HAP-1 (cell line): ENCODE measurements around the gene TSPAN4.

ENCODE experiments used
- DNase-seq, 2 experiments: peaks; one replicate each; pipeline ENCODE4 v3.0.0-alpha.2; 2016 to 2020; ENCODE audit warnings: low spot score in 2 of 2
- H3K27me3 ChIP-seq: fragments of 250-450 bp; sonication (Bioruptor Pico); 2 replicates; pipeline ENCODE4 v1.5.1; 2020; ENCODE audit warnings: low read depth, mild to moderate bottlenecking, moderate library complexity
- H3K36me3 ChIP-seq: fragments of 250-450 bp; sonication (Bioruptor Pico); replicated peaks from 2 replicates; pipeline ENCODE4 v1.5.1; 2020; ENCODE audit warnings: mild to moderate bottlenecking
- H3K4me1 ChIP-seq: fragments of 250-450 bp; sonication (Bioruptor Pico); 2 replicates; pipeline ENCODE4 v1.5.1; 2020; ENCODE audit warnings: mild to moderate bottlenecking
- H3K4me3 ChIP-seq: fragments of 250-450 bp; sonication (Bioruptor Pico); 2 replicates; pipeline ENCODE4 v1.5.1; 2020; ENCODE audit warnings: mild to moderate bottlenecking, moderate library complexity
- H3K9me3 ChIP-seq: fragments of 250-450 bp; sonication (Bioruptor Pico); 2 replicates; pipeline ENCODE4 v1.5.1; 2020; ENCODE audit warnings: mild to moderate bottlenecking, moderate library complexity
- in situ Hi-C: fragments of 300-500 bp; cut with MboI; formaldehyde crosslinking; loops from 3 replicates; pipeline ENCODE4 v1.14.3; 2020; ENCODE audit warnings: low sequenced_read_pairs, inconsistent platforms, mixed read lengths

The TSPAN4 gene

GRCh38 chr11:824942-825341 is 17.7 kb upstream of the TSPAN4 start:
- Histone ChIP-seq H3K27me3 (no peaks in the 10 kb centered on the region), H3K36me3 (peaks cover 8% of the 10 kb centered on the region; the same call in 1 of the 2 replicates), H3K4me3 (no peak overlapping the region), H3K4me1 (peaks cover 19% of the 10 kb centered on the region), H3K9me3 (no peaks in the 10 kb centered on the region)
- in situ Hi-C loops: no loop called here
- no peak for DNase-seq

GRCh38 chr11:825366-826226 is 17.1 kb upstream of the TSPAN4 start:
- Histone ChIP-seq H3K4me1 (peaks cover 19% of the 10 kb centered on the region), H3K27me3 (no peaks in the 10 kb centered on the region), H3K36me3 (peaks cover 8% of the 10 kb centered on the region; the same call in 1 of the 2 replicates), H3K4me3 (no peak overlapping the region), H3K9me3 (no peaks in the 10 kb centered on the region)
- DNase-seq: no peak
- in situ Hi-C loops: no loop called here

GRCh38 chr11:826227-826621 is 16.4 kb upstream of the TSPAN4 start:
- H3K4me1 ChIP-seq: peaks cover 25% of the 10 kb centered on the region
- no peaks in the 10 kb centered on the region for H3K9me3 ChIP-seq
- H3K4me3 ChIP-seq: no peak overlapping the region
- H3K36me3 ChIP-seq: peaks cover 8% of the 10 kb centered on the region; the same call in 1 of the 2 replicates
- DNase-seq: no peak
- H3K27me3 ChIP-seq: no peaks in the 10 kb centered on the region
- in situ Hi-C loops: no loop called here

- Histone ChIP-seq H3K9me3 (no peaks in the 10 kb centered on the region), H3K4me3 (peak overlapping the region; percentile 33), H3K36me3 (0 out of 2 replicates have a peak, but pooled peaks cover 8% of the 10 kb centered on the region), H3K27me3 (no peaks in the 10 kb centered on the region), H3K4me1 (peaks cover 31% of the 10 kb centered on the region)
- in situ Hi-C loops: no loop called here
- DNase-seq: no peak
Observed at GRCh38 chr11:826836-827145, 15.9 kb upstream of the TSPAN4 start.

- peaks cover 35% of the 10 kb centered on the region for H3K4me1 ChIP-seq
- H3K27me3 ChIP-seq: no peaks in the 10 kb centered on the region
- in situ Hi-C loops: no loop called here
- H3K9me3 ChIP-seq: no peaks in the 10 kb centered on the region
- H3K4me3 ChIP-seq: peak overlapping the region; percentile 33
- H3K36me3 ChIP-seq: 0 out of 2 replicates have a peak, but pooled peaks cover 8% of the 10 kb centered on the region
- peak in 1 of 2 experiments; percentile 79 for DNase-seq
Observed at GRCh38 chr11:827146-827896, 15.3 kb upstream of the TSPAN4 start.

- Histone ChIP-seq H3K27me3 (no peaks in the 10 kb centered on the region), H3K9me3 (no peaks in the 10 kb centered on the region), H3K36me3 (0 out of 2 replicates have a peak, but pooled peaks cover 8% of the 10 kb centered on the region), H3K4me1 (peaks cover 35% of the 10 kb centered on the region), H3K4me3 (peak within 1 kb of the TSS; percentile 33)
- in situ Hi-C loops: no loop called here
- DNase-seq: no peak
Observed at GRCh38 chr11:827897-828192, 14.8 kb upstream of the TSPAN4 start, which contains the start of gene CRACR2B. TSS of gene CRACR2B (plus strand) at chr11:827919. CDS start at chr11:828608, 689 bp downstream.

GRCh38 chr11:828506-829175 is 14.0 kb upstream of the TSPAN4 start:
- no peaks in the 10 kb centered on the region for H3K9me3 ChIP-seq
- in situ Hi-C loops: no loop called here
- no peak for DNase-seq
- peaks cover 36% of the 10 kb centered on the region for H3K4me1 ChIP-seq
- no peaks in the 10 kb centered on the region for H3K27me3 ChIP-seq
- H3K4me3 ChIP-seq: no peak overlapping the region
- H3K36me3 ChIP-seq: 0 out of 2 replicates have a peak, but pooled peaks cover 8% of the 10 kb centered on the region

- no peak for DNase-seq
- in situ Hi-C loops: no loop called here
- Histone ChIP-seq H3K36me3 (0 out of 2 replicates have a peak, but pooled peaks cover 4% of the 10 kb centered on the region), H3K4me3 (no peak overlapping the region), H3K9me3 (no peaks in the 10 kb centered on the region), H3K27me3 (no peaks in the 10 kb centered on the region), H3K4me1 (peaks cover 43% of the 10 kb centered on the region)
Observed at GRCh38 chr11:829176-829846, 13.3 kb upstream of the TSPAN4 start.

- no peak for DNase-seq
- Histone ChIP-seq H3K27me3 (no peaks in the 10 kb centered on the region), H3K9me3 (no peaks in the 10 kb centered on the region), H3K36me3 (peaks cover 5% of the 10 kb centered on the region; the same call in 1 of the 2 replicates), H3K4me1 (peaks cover 49% of the 10 kb centered on the region), H3K4me3 (peak overlapping the region; percentile 45)
- in situ Hi-C loops: no loop called here
Observed at GRCh38 chr11:829847-830294, 12.8 kb upstream of the TSPAN4 start.

GRCh38 chr11:830295-831117 is 12.1 kb upstream of the TSPAN4 start:
- DNase-seq: peak; percentile 86 to 94
- peak overlapping the region; percentile 45 for H3K4me3 ChIP-seq
- in situ Hi-C loops: no loop called here
- H3K36me3 ChIP-seq: peaks cover 5% of the 10 kb centered on the region; the same call in 1 of the 2 replicates
- peaks cover 49% of the 10 kb centered on the region for H3K4me1 ChIP-seq
- no peaks in the 10 kb centered on the region for H3K9me3 ChIP-seq
- no peaks in the 10 kb centered on the region for H3K27me3 ChIP-seq

GRCh38 chr11:831118-831864 is 11.4 kb upstream of the TSPAN4 start:
- in situ Hi-C loops: no loop called here
- peaks cover 49% of the 10 kb centered on the region for H3K4me1 ChIP-seq

GRCh38 chr11:831961-832528 is 10.6 kb upstream of the TSPAN4 start:
- Histone ChIP-seq H3K27me3 (no peaks in the 10 kb centered on the region), H3K4me1 (peaks cover 44% of the 10 kb centered on the region), H3K36me3 (peaks cover 18% of the 10 kb centered on the region), H3K9me3 (no peaks in the 10 kb centered on the region), H3K4me3 (peak overlapping the region; percentile 47)
- no peak for DNase-seq
- in situ Hi-C loops: no loop called here

More at GRCh38 chr11:831118-831864, 11.4 kb upstream of the TSPAN4 start:
- Histone ChIP-seq H3K27me3 (no peaks in the 10 kb centered on the region), H3K9me3 (no peaks in the 10 kb centered on the region), H3K36me3 (peaks cover 11% of the 10 kb centered on the region), H3K4me3 (peak overlapping the region; percentile 45)
- no peak for DNase-seq
